NB4 (cell line): Measurements from ENCODE around the gene TCF3.

Experiments
- DNase-seq: peaks from one replicate; pipeline ENCODE4 v3.0.0; 2010; ENCODE audit warnings: low read depth
- H3K4me3 ChIP-seq: one replicate; pipeline ENCODE4 v1.5.1; 2011; ENCODE audit warnings: mild to moderate bottlenecking, low read depth, low read length, moderate library complexity
- CTCF ChIP-seq: IDR thresholded peaks from one replicate; pipeline ENCODE4 v1.5.1; 2012; ENCODE audit warnings: low read depth, low read length
- MAX ChIP-seq: IDR thresholded peaks from 2 replicates; pipeline ENCODE4 v1.6.1; 2011; ENCODE audit warnings: low read depth, low read length
- MYC ChIP-seq: IDR thresholded peaks from 2 replicates; pipeline ENCODE4 v1.6.1; 2011; ENCODE audit warnings: low read depth, low read length
- POLR2A ChIP-seq: IDR thresholded peaks from 2 replicates; pipeline ENCODE4 v1.6.1; 2011; ENCODE audit warnings: mild to moderate bottlenecking; ENCODE audit not compliant: insufficient read length; ENCODE audit errors: extremely low read depth

The TCF3 gene

GRCh38 chr19:1577929-1578618 is 74.3 kb downstream of the TCF3 start:
- TF ChIP-seq MAX, result no peak
- no peak for TF ChIP-seq CTCF
- TF ChIP-seq POLR2A, result no peak
- no peak for TF ChIP-seq MYC
- H3K4me3 ChIP-seq, result no peak overlapping the region
- no peak for DNase-seq

GRCh38 chr19:1577090-1577928 is 75.1 kb downstream of the TCF3 start:
- no peak overlapping the region for H3K4me3 ChIP-seq
- no peak for DNase-seq
- no peak for TF ChIP-seq POLR2A
- no peak for TF ChIP-seq MAX
- no peak for TF ChIP-seq MYC
- no peak for TF ChIP-seq CTCF

- H3K4me3 ChIP-seq, result no peak overlapping the region
- TF ChIP-seq MAX (no peak), CTCF (no peak), POLR2A (no peak), MYC (no peak)
- no peak for DNase-seq
Observed at GRCh38 chr19:1576242-1577089, 75.9 kb downstream of the TCF3 start.

GRCh38 chr19:1575323-1576241 is 76.8 kb downstream of the TCF3 start:
- no peak overlapping the region for H3K4me3 ChIP-seq
- TF ChIP-seq CTCF (no peak), POLR2A (no peak), MAX (no peak), MYC (no peak)
- no peak for DNase-seq
